Measurements from ENCODE around the gene ZNF445. TPM values are rescaled to one million over a fixed set of nuclear protein-coding genes. Genes with fewer than 3 reads are reported as not detected.

Gene ZNF445
- total RNA-seq, 4 donors from 2014 or later, result 5.3 to 35.6 (median 19.8) TPM

DNA sequence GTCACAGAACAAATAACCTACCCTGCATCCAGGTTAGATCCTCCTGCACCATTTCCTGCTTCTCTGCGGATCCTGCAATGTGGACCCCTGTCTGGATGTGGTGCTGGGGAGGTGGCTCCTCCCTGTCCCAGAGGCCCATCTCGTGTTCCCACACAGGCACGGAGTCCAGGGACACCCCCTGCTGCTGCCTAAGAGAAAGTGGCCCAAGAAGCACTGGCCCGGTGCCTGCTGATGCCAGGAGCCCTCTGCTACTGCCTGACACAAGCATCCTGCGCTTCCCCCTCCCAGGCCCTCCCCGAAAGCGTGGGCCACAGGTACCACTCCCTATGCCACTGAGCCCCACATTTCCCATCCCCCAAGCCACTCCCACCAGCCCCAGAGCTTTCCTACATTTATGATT, 48.6 kb downstream of the ZNF445 start:
- intact Hi-C loops (cut with DNase I; ENCODE audit: low total_unique reads), result no loop called here
- TF ChIP-seq, protein P1, sequence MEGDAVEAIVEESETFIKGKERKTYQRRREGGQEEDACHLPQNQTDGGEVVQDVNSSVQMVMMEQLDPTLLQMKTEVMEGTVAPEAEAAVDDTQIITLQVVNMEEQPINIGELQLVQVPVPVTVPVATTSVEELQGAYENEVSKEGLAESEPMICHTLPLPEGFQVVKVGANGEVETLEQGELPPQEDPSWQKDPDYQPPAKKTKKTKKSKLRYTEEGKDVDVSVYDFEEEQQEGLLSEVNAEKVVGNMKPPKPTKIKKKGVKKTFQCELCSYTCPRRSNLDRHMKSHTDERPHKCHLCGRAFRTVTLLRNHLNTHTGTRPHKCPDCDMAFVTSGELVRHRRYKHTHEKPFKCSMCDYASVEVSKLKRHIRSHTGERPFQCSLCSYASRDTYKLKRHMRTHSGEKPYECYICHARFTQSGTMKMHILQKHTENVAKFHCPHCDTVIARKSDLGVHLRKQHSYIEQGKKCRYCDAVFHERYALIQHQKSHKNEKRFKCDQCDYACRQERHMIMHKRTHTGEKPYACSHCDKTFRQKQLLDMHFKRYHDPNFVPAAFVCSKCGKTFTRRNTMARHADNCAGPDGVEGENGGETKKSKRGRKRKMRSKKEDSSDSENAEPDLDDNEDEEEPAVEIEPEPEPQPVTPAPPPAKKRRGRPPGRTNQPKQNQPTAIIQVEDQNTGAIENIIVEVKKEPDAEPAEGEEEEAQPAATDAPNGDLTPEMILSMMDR (IDR thresholded peaks at IDR 0.05), result no peak
- TF ChIP-seq POLR2A (IDR thresholded peaks at IDR 0.05), result no peak
- Histone ChIP-seq H3K27me3 (no peaks in the 10 kb centered on the region), H3K27ac (no peak overlapping the region), H3K4me1 (no peaks in the 10 kb centered on the region), H3K36me3 (no peaks in the 10 kb centered on the region), H3K4me3 (no peak overlapping the region), H3K9me3 (no peaks in the 10 kb centered on the region)
- no peak for DNase-seq

DNA sequence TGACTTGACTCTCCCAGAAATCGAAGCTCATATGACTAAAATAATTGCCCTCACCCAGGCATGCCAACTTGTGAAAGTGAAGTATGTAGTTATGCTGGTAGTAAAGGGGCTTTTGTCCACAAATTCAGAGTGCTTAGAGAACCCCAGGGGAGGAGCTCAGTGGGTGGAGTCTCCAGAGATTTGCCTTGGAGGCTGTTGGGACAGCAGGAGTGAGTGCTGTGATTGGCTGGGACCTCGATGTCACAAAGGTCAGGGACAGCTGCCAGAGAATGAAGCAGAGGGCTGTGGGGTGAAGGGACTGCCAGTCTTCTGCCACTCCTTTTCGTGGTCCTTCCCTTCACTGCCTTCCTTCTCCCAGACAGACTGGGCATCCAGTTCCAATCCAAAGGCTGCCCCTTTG, 49.8 kb downstream of the ZNF445 start:
- intact Hi-C loops (cut with DNase I; ENCODE audit: low total_unique reads), result no loop called here
- Histone ChIP-seq H3K36me3 (no peaks in the 10 kb centered on the region), H3K4me1 (no peaks in the 10 kb centered on the region), H3K4me3 (no peak overlapping the region), H3K9me3 (no peaks in the 10 kb centered on the region), H3K27ac (no peak overlapping the region), H3K27me3 (no peaks in the 10 kb centered on the region)
- TF ChIP-seq, protein P1 (IDR thresholded peaks at IDR 0.05), result no peak
- TF ChIP-seq POLR2A (IDR thresholded peaks at IDR 0.05), result no peak
- no peak for DNase-seq

DNA sequence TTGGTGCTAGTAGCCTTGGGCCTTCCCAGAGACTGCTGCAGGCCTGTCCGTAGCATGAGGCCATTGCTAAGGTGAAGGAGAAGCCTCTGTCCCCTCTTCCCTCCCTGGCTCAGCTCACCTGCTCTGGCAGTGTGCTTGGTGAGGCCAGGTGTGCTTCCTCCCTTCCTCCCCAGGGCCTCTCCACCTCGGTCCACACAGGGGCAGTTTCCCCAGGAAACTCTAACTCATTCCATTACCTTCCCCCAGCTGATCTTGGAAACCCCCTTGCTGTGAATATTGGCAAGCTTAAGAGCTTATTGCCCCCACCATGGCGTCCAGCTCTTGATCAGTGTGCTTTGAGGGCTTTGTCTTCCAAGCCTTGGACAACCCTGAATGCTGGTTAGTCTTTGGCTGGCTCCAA, 52.7 kb downstream of the ZNF445 start:
- no peak for TF ChIP-seq POLR2A (IDR thresholded peaks at IDR 0.05)
- TF ChIP-seq, protein P1 (IDR thresholded peaks at IDR 0.05), result no peak

DNA sequence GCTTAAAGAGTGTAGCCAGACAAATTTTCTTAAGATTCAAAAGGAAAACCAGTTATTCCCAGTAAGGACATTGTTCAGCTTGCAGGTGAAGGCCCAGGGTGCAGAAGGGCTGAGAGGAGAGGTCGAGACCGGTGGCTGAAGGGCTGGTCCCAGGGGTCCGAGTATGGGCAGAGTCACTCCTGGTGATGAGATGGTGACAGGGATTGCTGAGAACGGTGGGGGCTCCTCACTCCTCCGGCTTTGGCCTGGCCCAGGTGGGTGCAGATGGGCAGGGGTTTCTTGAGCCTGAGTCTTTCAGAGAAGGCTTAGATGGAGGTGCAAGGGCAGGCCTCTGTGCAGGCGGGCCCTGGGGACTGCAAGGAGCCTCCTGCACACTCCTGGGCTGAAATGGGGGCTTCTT, 56.2 kb downstream of the ZNF445 start:
- H3K27ac ChIP-seq, result no peak overlapping the region
- TF ChIP-seq, protein P1 (IDR thresholded peaks at IDR 0.05), result no peak
- no peak for TF ChIP-seq POLR2A (IDR thresholded peaks at IDR 0.05)
- intact Hi-C loops (cut with DNase I; ENCODE audit: low total_unique reads), result no loop called here

More for the DNA sequence above, 52.7 kb downstream of the ZNF445 start:
- Histone ChIP-seq H3K4me3 (no peak overlapping the region), H3K36me3 (no peaks in the 10 kb centered on the region), H3K27me3 (no peaks in the 10 kb centered on the region), H3K4me1 (no peaks in the 10 kb centered on the region), H3K27ac (no peak overlapping the region), H3K9me3 (no peaks in the 10 kb centered on the region)
- intact Hi-C loops (cut with DNase I; ENCODE audit: low total_unique reads), result no loop called here
- DNase-seq, result no peak

DNA sequence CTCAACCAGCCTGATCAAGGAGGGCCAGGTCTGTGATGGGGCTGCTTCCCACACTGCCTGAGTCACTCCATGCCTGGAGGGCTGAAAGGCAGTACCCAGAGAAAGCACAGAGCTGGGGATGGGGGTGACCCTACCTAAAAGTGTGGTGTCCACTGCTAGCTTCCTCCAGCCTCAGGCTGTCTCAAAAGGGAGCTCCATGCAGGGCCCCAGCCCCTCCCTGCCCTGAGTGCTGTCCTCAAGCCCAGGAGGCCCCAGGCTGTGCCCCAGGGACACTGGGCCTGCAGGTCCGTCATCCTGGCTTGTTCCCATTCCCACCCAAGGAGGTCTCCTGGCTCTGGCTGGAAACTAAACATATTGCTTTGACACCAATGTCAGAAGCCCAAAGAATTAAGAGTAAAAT, 56.8 kb downstream of the ZNF445 start:
- intact Hi-C loops (cut with DNase I; ENCODE audit: low total_unique reads), result no loop called here
- Histone ChIP-seq H3K4me1 (no peaks in the 10 kb centered on the region), H3K4me3 (no peak overlapping the region), H3K27me3 (no peaks in the 10 kb centered on the region), H3K36me3 (no peaks in the 10 kb centered on the region), H3K9me3 (no peaks in the 10 kb centered on the region), H3K27ac (no peak overlapping the region)
- no peak for DNase-seq
- no peak for TF ChIP-seq POLR2A (IDR thresholded peaks at IDR 0.05)
- TF ChIP-seq, protein P1 (IDR thresholded peaks at IDR 0.05), result no peak

More for the DNA sequence above, 56.2 kb downstream of the ZNF445 start:
- H3K4me3 ChIP-seq, result no peak overlapping the region
- no peak for DNase-seq
- no peaks in the 10 kb centered on the region for H3K36me3 ChIP-seq
- no peaks in the 10 kb centered on the region for H3K9me3 ChIP-seq
- no peaks in the 10 kb centered on the region for H3K4me1 ChIP-seq
- H3K27me3 ChIP-seq, result no peaks in the 10 kb centered on the region

All from uterus (tissue), 4 donors.